Neural progenitor cell (in vitro differentiated cells): ENCODE results near the gene ACOXL. TPM values are rescaled to one million over a fixed set of nuclear protein-coding genes. Genes with fewer than 3 reads are reported as not detected.

Experiments
- DNase-seq: peaks from one replicate; pipeline ENCODE4 v3.0.0-alpha.2; 2016; ENCODE audit warnings: low spot score
- H2AFZ ChIP-seq: fragments of 200-600 bp; sonication (generic); replicated peaks from 2 replicates; pipeline ENCODE4 v1.6.1; 2016; ENCODE audit warnings: antibody characterized with exemption
- H3F3A ChIP-seq: fragments of 200-600 bp; sonication (generic); 2 replicates; pipeline ENCODE4 v1.6.1; 2016; ENCODE audit warnings: antibody characterized with exemption, low read depth
- H3K27ac ChIP-seq: fragments of 200-600 bp; sonication (generic); 2 replicates; pipeline ENCODE4 v1.5.1; 2016; ENCODE audit warnings: mild to moderate bottlenecking
- H3K27me3 ChIP-seq: fragments of 200-600 bp; sonication (generic); 2 replicates; pipeline ENCODE4 v1.6.1; 2016; ENCODE audit warnings: mild to moderate bottlenecking, moderate library complexity
- H3K36me3 ChIP-seq: fragments of 200-600 bp; sonication (generic); 2 replicates; pipeline ENCODE4 v1.5.1; 2016
- H3K4me1 ChIP-seq: fragments of 200-600 bp; sonication (generic); 2 replicates; pipeline ENCODE4 v1.6.1; 2016; ENCODE audit warnings: mixed run types
- H3K4me2 ChIP-seq: fragments of 200-600 bp; sonication (generic); 2 replicates; pipeline ENCODE4 v1.6.1; 2016
- H3K4me3 ChIP-seq: fragments of 200-600 bp; sonication (generic); 2 replicates; pipeline ENCODE4 v1.5.1; 2016
- H3K79me2 ChIP-seq: fragments of 200-600 bp; sonication (generic); 2 replicates; pipeline ENCODE4 v1.6.1; 2016; ENCODE audit warnings: low read depth
- H3K9ac ChIP-seq: fragments of 200-600 bp; sonication (generic); 2 replicates; pipeline ENCODE4 v1.6.1; 2016
- H3K9me3 ChIP-seq: fragments of 200-600 bp; sonication (generic); 2 replicates; pipeline ENCODE4 v1.5.1; 2016; ENCODE audit warnings: low read depth
- H4K20me1 ChIP-seq: fragments of 200-600 bp; sonication (generic); 2 replicates; pipeline ENCODE4 v1.6.1; 2016; ENCODE audit warnings: low read depth
- H3K27ac Mint-ChIP-seq: 3 replicates; pipeline ENCODE4 v1.8.0; 2021; ENCODE audit warnings: mixed read lengths
- H3K27me3 Mint-ChIP-seq: 2 replicates; pipeline ENCODE4 v1.8.0; 2022; ENCODE audit warnings: low read depth, mild to moderate bottlenecking, inconsistent platforms, moderate library complexity, mixed read lengths; ENCODE audit not compliant: insufficient read depth
- H3K36me3 Mint-ChIP-seq: 3 replicates; pipeline ENCODE4 v1.8.0; 2021; ENCODE audit warnings: mixed read lengths
- H3K4me1 Mint-ChIP-seq: 3 replicates; pipeline ENCODE4 v1.8.0; 2021; ENCODE audit warnings: mixed read lengths
- H3K4me3 Mint-ChIP-seq: 3 replicates; pipeline ENCODE4 v1.8.0; 2021; ENCODE audit warnings: mild to moderate bottlenecking, moderate library complexity, mixed read lengths
- H3K9me3 Mint-ChIP-seq: 3 replicates; pipeline ENCODE4 v1.8.0; 2020; ENCODE audit warnings: mixed read lengths
- CTCF ChIP-seq: fragments of 200-600 bp; sonication (generic); IDR thresholded peaks from 2 replicates; pipeline ENCODE4 v1.5.1; 2017; ENCODE audit warnings: antibody characterized with exemption, mild to moderate bottlenecking
- EZH2 ChIP-seq: fragments of 200-600 bp; sonication (generic); IDR thresholded peaks from 2 replicates; pipeline ENCODE4 v1.6.1; 2017; ENCODE audit warnings: antibody characterized with exemption, mild to moderate bottlenecking, moderate library complexity
- EZH2phosphoT487 ChIP-seq: fragments of 200-600 bp; sonication (generic); IDR thresholded peaks from 2 replicates; pipeline ENCODE4 v1.6.1; 2017; ENCODE audit warnings: antibody characterized with exemption
- total RNA-seq: library from RNA; depleted of rRNA; stranded (reverse); fragments of >200 nt; gene quantifications from 2 replicates; pipeline ENCODE4 v1.2.3, GENCODE V29; 2015; ENCODE audit warnings: low replicate concordance

The ACOXL gene
- total RNA-seq, 1 donor from 2014 or later: 2.9 TPM

- Histone ChIP-seq H3F3A (no peaks in the 10 kb centered on the region), H4K20me1 (no peaks in the 10 kb centered on the region), H3K36me3 (no peaks in the 10 kb centered on the region), H3K4me1 (peaks cover 17% of the 10 kb centered on the region), H3K9ac (no peak overlapping the region), H3K27ac (no peak overlapping the region), H3K4me3 (no peak overlapping the region), H3K79me2 (no peaks in the 10 kb centered on the region), H3K4me2 (peak overlapping the region; percentile 2), H2AFZ (peak overlapping the region; percentile 54), H3K9me3 (no peaks in the 10 kb centered on the region), H3K27me3 (no peaks in the 10 kb centered on the region)
- Mint-ChIP-seq H3K27ac (no peak overlapping the region), H3K4me3 (no peak overlapping the region), H3K27me3 (peaks cover 4% of the 10 kb centered on the region), H3K36me3 (no peaks in the 10 kb centered on the region), H3K4me1 (peaks cover 15% of the 10 kb centered on the region), H3K9me3 (peaks cover 6% of the 10 kb centered on the region)
- TF ChIP-seq EZH2 (no peak), EZH2phosphoT487 (no peak), CTCF (no peak)
- DNase-seq: no peak
These were observed 297.0 kb downstream of the ACOXL start for GRCh38 chr2:111029181-111029927.

GRCh38 chr2:111030260-111030891 is 298.0 kb downstream of the ACOXL start:
- no peak overlapping the region for H3K4me2 ChIP-seq

GRCh38 chr2:111030945-111031344 is 298.6 kb downstream of the ACOXL start:
- Mint-ChIP-seq H3K27me3 (peaks cover 4% of the 10 kb centered on the region), H3K4me1 (peaks cover 15% of the 10 kb centered on the region), H3K4me3 (no peak overlapping the region), H3K36me3 (no peaks in the 10 kb centered on the region), H3K27ac (no peak overlapping the region), H3K9me3 (peaks cover 6% of the 10 kb centered on the region)
- no peak for DNase-seq
- H3K9me3 ChIP-seq: no peaks in the 10 kb centered on the region
- H3K4me1 ChIP-seq: peaks cover 17% of the 10 kb centered on the region
- H3K27ac ChIP-seq: no peak overlapping the region
- H3F3A ChIP-seq: no peaks in the 10 kb centered on the region
- H3K4me3 ChIP-seq: no peak overlapping the region
- H3K79me2 ChIP-seq: no peaks in the 10 kb centered on the region
- H3K27me3 ChIP-seq: no peaks in the 10 kb centered on the region
- H3K9ac ChIP-seq: no peak overlapping the region
- H3K4me2 ChIP-seq: no peak overlapping the region
- H2AFZ ChIP-seq: peak overlapping the region; percentile 26
- H3K36me3 ChIP-seq: no peaks in the 10 kb centered on the region
- no peak for TF ChIP-seq CTCF
- TF ChIP-seq EZH2: no peak
- no peak for TF ChIP-seq EZH2phosphoT487
- no peaks in the 10 kb centered on the region for H4K20me1 ChIP-seq

More at GRCh38 chr2:111030260-111030891, 298.0 kb downstream of the ACOXL start:
- Mint-ChIP-seq H3K27me3 (peaks cover 4% of the 10 kb centered on the region), H3K4me3 (no peak overlapping the region), H3K9me3 (peaks cover 6% of the 10 kb centered on the region), H3K4me1 (peaks cover 15% of the 10 kb centered on the region), H3K36me3 (no peaks in the 10 kb centered on the region), H3K27ac (no peak overlapping the region)
- Histone ChIP-seq H3K9me3 (no peaks in the 10 kb centered on the region), H3K4me1 (peaks cover 17% of the 10 kb centered on the region), H3K4me3 (no peak overlapping the region), H3K9ac (no peak overlapping the region), H2AFZ (peak overlapping the region; percentile 26), H3K36me3 (no peaks in the 10 kb centered on the region), H4K20me1 (no peaks in the 10 kb centered on the region), H3K27ac (no peak overlapping the region), H3K79me2 (no peaks in the 10 kb centered on the region), H3K27me3 (no peaks in the 10 kb centered on the region), H3F3A (no peaks in the 10 kb centered on the region)
- no peak for TF ChIP-seq EZH2
- no peak for TF ChIP-seq EZH2phosphoT487
- TF ChIP-seq CTCF: no peak
- no peak for DNase-seq
